ENCODE measurements around the gene UCKL1.
"Not testable (repeated sequence)": the region's sequence is repeated elsewhere in the genome, so short reads cannot be mapped to it uniquely, and the experiment has no call there.

UCKL1 gene

DNA sequence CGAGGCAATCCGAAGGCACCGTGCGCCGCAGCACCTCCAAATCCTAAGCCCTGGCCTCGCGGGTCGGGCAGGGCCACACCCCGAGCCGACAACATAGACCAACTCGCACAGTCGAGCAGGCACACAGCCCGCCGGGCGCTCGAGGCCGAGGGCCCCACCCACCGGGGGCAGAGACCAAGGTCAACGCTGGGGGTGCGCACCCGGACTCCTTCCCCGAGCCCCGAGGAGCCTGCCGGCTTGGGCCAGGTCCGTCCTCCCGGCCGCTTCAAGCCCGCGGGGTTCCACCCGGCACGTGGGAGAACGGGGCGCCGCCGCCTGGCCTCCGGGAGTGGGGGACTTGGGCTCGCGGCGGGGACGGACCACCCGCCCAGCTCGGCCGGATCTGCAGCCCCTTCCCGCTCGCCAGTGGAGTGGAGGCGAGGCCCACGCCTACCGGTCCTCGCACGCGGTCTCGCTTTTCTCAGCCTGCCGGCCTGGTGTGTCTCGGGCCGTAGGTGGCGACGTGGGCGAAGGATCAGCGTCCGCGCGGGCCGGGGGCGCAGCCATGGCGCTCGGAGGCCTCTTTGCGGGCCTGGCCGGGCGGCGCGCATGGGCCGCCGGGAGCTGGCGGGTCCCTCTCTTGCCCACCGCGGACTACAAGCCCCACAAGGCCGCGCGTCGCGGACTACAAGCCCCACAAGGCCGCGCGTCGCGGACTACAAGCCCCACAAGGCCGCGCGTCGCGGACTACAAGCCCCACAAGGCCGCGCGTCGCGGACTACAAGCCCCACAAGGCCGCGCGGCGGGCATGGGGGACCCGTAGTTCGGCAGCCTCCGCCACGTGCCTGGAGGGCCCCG, at the start of gene UCKL1:
UCKL1 (minus strand) TSS at position 590 of the 837 bp plus-strand sequence; CDS start at position 546, 44 bp downstream.
- DNase-seq, result peak in 53 of 56 donors; percentile 47 to 98 (median 82)

DNA sequence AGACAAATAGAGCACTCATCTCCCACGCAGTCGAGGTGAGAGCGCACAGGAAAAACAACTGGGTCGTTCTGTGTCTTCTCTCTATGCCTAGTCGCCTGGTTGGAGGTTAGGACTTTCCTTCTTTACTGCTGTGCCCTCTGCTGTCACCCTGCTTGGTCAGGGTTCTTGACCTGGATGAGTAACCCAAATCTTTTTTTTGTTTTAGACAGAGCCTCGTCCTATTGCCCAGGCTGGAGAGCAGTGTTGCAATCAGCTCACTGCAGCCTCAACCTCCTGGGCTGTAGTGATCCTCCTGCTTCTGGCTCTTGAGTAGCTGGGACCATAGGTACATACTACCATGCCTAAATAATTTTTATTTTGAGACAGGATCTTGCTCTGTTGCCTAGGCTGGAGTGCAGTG, 49.2 kb upstream of the UCKL1 start:
- no peak for DNase-seq

GRCh38 chr20:64003960-64004725, 47.9 kb upstream of the UCKL1 start:
- DNase-seq, result no peak

DNA sequence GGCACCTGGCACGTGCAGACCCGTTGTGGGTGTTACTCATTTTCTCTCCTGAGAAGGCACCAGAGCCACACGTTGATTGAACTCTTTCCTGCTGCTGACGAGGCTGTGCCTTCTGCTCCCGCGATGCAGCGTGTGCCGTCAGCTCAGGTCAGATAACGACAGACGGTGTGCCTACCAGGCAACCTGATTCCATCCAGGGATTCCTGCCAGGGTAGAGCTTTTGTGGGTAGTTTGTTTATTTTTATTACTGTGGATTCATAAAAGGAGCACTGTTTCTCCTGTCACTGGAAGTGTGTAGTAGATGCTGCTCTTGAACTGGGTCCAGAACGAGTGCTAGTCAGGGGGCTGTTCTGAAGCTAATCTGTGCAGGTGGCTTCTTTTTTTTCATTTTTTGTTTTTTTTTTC, 45.4 kb upstream of the UCKL1 start:
- DNase-seq, result peak in 4 of 56 donors; percentile 1 to 22 (median 13)

- no peak for DNase-seq
Observed at GRCh38 chr20:64000906-64001305, 44.7 kb upstream of the UCKL1 start.

DNA sequence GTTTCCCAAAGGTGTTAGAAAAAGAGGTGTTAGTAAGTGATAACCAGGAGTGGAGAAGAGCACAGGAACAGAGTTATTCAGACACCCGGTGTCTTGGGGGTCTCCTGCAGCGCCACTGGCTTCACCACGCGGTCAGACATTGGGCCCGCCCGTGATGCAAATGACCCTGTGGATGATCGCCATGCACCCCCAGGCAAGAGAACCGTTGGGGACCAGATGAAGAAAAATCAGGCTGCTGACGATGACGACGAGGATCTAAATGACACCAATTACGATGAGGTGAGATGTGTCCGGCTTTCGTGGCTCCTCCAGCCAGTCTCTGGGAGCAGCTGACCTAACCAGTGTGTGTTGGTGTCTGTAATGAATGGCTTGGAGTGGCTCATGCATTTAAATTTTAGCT, 26.7 kb upstream of the UCKL1 start:
- no peak for DNase-seq

DNA sequence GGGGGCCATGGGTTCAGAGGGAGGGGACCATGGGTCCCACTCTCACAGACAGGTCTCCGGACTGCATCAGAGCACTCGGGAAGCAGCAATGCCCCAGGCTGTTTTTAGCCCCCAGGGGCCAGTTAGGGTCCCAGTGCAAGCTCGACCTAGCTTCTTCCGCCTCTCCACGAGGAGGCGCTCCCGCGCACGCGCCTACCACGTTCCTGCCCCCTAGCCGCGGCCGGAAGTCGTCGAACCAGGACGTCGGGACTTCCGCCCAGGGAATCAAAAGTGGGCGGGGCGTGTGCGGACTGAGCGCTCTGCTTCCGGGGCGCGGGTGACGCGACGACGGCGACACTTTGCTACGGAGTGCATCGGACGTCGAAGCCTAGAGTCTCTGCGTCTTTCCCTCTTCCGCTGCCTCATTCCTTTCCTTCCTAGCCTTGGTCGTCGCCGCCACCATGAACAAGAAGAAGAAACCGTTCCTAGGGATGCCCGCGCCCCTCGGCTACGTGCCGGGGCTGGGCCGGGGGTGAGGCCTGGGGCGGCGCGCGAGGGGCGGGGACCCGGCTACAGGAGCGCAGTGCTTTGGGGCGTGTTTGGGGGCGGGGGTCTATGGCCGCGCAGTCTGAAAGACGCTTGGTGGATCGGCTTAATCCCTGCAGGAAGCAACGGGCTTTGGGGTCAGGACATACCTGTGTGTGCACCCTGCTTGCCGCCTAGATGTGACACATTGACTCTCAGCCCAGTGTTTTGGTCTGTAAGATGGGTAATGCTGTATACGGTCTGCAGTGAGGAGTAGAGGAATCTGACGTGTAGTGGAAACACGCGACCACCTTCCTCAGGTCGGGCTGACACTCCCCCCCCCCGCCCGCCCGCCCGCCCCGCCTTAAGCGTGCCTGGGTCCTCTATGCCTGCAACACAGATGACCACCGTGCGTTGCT, 24.9 kb upstream of the UCKL1 start, which contains the start of gene PRPF6:
PRPF6 (plus strand) TSS at position 327 of the 923 bp plus-strand sequence; CDS start at position 441, 114 bp downstream.
- peak; percentile 46 to 96 (median 88) for DNase-seq

GRCh38 chr20:63980317-63980805, 24.1 kb upstream of the UCKL1 start:
- DNase-seq, result no peak

- DNase-seq, result peak in 25 of 56 donors; percentile 8 to 64 (median 34)
Observed at GRCh38 chr20:63979557-63980316, 23.5 kb upstream of the UCKL1 start, which contains the start of gene SAMD10. Gene SAMD10 (minus strand): TSS chr20:63979642. CDS start chr20:63979467, 175 bp downstream.

GRCh38 chr20:63979229-63979556, 23.0 kb upstream of the UCKL1 start:
- no peak for DNase-seq

- peak in 8 of 56 donors; percentile 9 to 41 (median 32) for DNase-seq
Observed at GRCh38 chr20:63978319-63979228, 22.4 kb upstream of the UCKL1 start.

DNA sequence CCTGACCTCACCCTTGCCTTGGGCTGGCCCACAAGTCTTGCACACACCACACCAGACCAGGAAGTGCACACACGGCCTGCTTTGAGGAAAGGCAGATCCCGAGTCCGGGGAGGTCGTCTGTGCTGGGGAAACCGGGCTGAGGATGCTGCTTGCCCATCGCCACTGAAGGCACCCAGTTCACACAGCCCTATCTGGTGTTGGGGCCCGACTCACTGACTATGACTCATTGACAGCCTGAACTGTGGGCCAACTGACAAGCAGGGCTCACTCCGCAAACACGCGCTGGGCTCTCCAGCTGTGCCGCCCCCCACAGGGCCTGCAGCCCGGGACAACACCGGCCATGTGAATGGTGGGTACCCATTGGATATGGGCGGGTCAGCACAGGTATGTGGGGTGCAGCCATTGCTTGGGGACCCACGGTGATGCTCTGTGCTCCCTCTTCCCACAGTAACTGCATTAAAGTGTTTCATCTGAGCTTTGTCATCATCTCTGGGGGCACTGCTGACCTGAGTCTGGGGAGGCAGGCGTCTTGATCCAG, 21.6 kb upstream of the UCKL1 start:
- no peak for DNase-seq

GRCh38 chr20:63976980-63977738, 20.9 kb upstream of the UCKL1 start:
- no peak for DNase-seq

DNA sequence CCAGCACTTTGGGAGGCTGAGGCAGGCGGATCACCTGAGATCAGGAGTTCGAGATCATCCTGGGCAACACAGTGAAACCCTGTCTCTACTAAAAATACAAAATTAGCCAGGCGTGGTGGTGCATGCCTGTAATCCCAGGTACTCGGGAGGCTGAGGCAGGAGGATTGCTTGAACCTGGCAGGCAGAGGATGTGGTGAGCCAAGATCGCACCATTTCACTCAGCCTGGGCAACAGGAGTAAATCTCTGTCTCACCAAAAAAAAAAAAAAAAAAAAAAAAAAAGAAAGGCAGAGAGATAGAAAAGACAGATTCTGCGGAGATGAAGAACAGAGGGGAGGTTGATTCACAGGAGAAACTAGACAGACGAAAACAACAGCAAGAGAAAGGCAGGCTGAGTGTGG, 20.3 kb upstream of the UCKL1 start:
- not testable (repeated sequence) for DNase-seq

DNA sequence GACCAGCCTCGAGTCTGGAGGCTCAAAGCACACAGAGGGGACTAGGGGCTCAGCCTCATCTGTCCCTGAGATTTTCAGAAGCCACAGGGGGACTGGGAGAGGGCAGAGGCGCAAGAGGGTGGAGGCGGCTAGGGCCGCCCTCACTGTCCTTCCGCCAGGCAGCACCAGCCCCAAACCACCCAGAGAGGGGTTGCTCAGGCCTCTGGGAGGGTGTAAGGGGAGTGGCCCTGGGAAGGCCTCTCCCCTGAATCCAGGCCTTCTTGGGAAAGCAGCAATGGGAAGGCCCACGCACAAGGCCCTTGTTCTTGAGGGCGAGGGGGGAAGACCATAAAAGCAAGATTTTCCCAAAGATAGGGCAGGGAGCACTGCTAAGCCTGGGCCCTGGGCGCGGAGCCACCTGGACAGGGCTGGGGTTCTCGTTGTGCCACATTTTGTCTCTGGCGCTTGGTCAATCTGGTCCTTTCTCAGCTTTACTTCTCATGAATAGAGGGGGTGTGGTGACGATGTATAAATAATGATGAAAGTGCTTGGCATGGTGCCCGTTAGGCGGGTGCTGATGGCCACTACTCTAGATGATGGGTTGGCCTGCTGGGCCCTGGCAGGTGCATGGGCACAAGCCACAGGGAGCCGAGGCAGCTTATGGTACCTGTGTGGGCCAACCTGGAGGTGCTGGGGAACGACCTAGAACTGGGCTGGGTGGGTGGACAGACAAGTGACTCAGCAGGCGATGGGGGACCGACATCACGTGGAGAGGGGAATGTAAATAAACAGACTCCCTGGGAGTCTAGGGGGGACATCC, 18.4 kb upstream of the UCKL1 start:
- peak in 3 of 56 donors; percentile 22 to 41 (median 36) for DNase-seq

DNA sequence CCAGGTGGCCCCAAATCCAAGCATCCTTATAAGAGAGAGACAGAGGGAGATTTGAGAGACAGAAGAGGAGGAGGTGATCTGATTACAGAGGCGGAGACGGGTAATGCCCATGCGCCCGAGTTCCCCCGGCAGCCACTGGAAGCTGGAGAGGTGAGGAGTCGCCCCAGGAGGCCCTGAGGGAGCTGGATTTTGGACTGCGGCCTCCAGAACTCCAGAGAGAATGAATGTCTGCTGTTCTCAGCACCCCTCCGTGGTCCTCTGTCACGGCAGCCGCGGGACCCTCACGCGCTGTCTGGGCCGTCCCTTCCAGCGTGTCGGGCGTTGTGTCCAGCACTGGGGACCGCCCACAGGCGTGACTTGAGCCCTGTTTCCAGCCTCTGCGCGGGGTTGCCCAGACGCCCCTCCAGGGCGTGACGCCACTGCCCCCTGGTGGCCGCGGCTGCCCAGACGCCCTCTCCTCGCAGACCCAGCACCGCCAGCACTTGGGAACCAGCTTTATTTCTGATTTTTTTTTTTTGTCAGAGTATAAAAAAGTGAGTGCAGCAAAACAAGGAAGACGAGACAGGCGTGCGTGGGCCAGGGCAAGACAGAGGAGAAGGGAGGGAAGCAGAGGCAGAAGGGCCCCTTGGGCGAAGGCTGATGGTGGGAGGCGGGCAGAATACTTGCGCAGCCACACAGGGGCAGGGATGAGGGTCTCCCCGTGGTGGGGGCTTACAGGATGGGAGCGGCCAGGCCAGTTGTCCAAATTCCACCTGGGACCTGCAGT, 17.6 kb upstream of the UCKL1 start:
- peak in 54 of 56 donors; percentile 29 to 90 (median 70) for DNase-seq
